B cell (primary cell): ENCODE measurements around the gene UBE2F. TPM values are rescaled to one million over a fixed set of nuclear protein-coding genes. Genes with fewer than 3 reads are reported as not detected.

Experiments
- ATAC-seq: fragments of 200-7000 bp; cut with Tn5 transposase; one replicate; pipeline ENCODE4 v1.10.0; 2021; ENCODE audit warnings: low read depth, mild to moderate bottlenecking, moderate number of reproducible peaks, moderate library complexity
- CTCF ChIA-PET: fragments of 350-600 bp; sonication (Branson Sonifier 250); formaldehyde crosslinking; loops from one replicate; lab custom pipeline; 2021; ENCODE audit warnings: antibody characterized with exemption, inconsistent platforms; lab: Charles Lee
- POLR2A ChIA-PET: fragments of 350-600 bp; sonication (Branson Sonifier 250); formaldehyde crosslinking; loops from one replicate; lab custom pipeline; 2021; ENCODE audit warnings: antibody characterized with exemption; lab: Charles Lee
- DNase-seq: peaks from one replicate; pipeline ENCODE4 v3.0.0; 2013
- H2AFZ ChIP-seq: 2 replicates; pipeline ENCODE4 v1.6.1; 2012; ENCODE audit warnings: mild to moderate bottlenecking, low read depth, low read length; ENCODE audit not compliant: insufficient read depth, poor library complexity, severe bottlenecking
- H3K27ac ChIP-seq, 2 donors: 1 replicate in 1 of 2; 2 replicates in 1 of 2; pipeline ENCODE4 v1.5.1; 2012 to 2013; ENCODE audit warnings: low read length in 2 of 2, mild to moderate bottlenecking in 2 of 2, moderate library complexity in 1 of 2
- H3K27me3 ChIP-seq, 4 experiments: fragments of 200-600 bp in 1 of 4; sonication (generic) in 1 of 4; replicated peaks in 1 of 4; 1 replicate in 2 of 4; 2 replicates in 2 of 4; pipeline versions ENCODE4 v1.6.1 to v1.7.0; 2013 to 2016; ENCODE audit warnings: low read length in 3 of 4, mild to moderate bottlenecking in 2 of 4, mixed read lengths in 1 of 4, moderate library complexity in 1 of 4; ENCODE audit not compliant: insufficient read depth in 4 of 4, control insufficient read depth in 3 of 4; ENCODE audit errors: control extremely low read depth in 1 of 4
- H3K36me3 ChIP-seq, 2 experiments: replicated peaks in 1 of 2; 1 replicate in 1 of 2; 2 replicates in 1 of 2; pipeline versions ENCODE4 v1.6.1 to v1.7.1; 2013; ENCODE audit warnings: low read length in 1 of 2; ENCODE audit not compliant: insufficient read depth in 2 of 2, control insufficient read depth in 1 of 2; ENCODE audit errors: control extremely low read depth in 1 of 2, extremely low read depth in 1 of 2
- H3K4me1 ChIP-seq, 2 donors: fragments of 200-600 bp in 1 of 2; sonication (generic) in 1 of 2; 1 replicate in 1 of 2; 2 replicates in 1 of 2; pipeline versions ENCODE4 v1.5.1 to v1.6.1; 2013 to 2017; ENCODE audit warnings: low read length in 2 of 2; ENCODE audit not compliant: control insufficient read depth in 2 of 2, insufficient read depth in 2 of 2
- H3K4me2 ChIP-seq: replicated peaks from 2 replicates; pipeline ENCODE3; 2012; ENCODE audit warnings: mild to moderate bottlenecking, low read depth, low read length; ENCODE audit not compliant: poor library complexity, severe bottlenecking
- H3K4me3 ChIP-seq, 5 experiments: fragments of 200-600 bp in 1 of 5; sonication (generic) in 1 of 5; 1 replicate in 3 of 5; 2 replicates in 2 of 5; pipeline versions ENCODE4 v1.5.1 to v1.7.0; 2011 to 2016; ENCODE audit warnings: low read length in 4 of 5, mild to moderate bottlenecking in 4 of 5, low read depth in 2 of 5, control low read depth in 1 of 5, moderate library complexity in 1 of 5; ENCODE audit not compliant: insufficient read depth in 1 of 5; ENCODE audit errors: control extremely low read depth in 1 of 5, extremely low read depth in 1 of 5
- H3K79me2 ChIP-seq: fragments of 200-600 bp; sonication (generic); one replicate; pipeline ENCODE4 v1.6.0; 2016; ENCODE audit warnings: low read length; ENCODE audit not compliant: control insufficient read depth, insufficient read depth
- H3K9ac ChIP-seq: fragments of 200-600 bp; sonication (generic); 2 replicates; pipeline ENCODE4 v1.6.1; 2017; ENCODE audit warnings: mild to moderate bottlenecking, low read length, moderate library complexity
- H3K9me3 ChIP-seq, 3 donors: one replicate each; pipeline versions ENCODE4 v1.6.1 to v1.7.1; 2013; ENCODE audit warnings: low read length in 2 of 3; ENCODE audit not compliant: control insufficient read depth in 2 of 3, insufficient read depth in 1 of 3; ENCODE audit errors: control extremely low read depth in 1 of 3
- H4K20me1 ChIP-seq: 2 replicates; pipeline ENCODE4 v1.6.0; 2012; ENCODE audit warnings: mild to moderate bottlenecking, low read length; ENCODE audit not compliant: insufficient read depth, control insufficient read depth, poor library complexity, severe bottlenecking
- H3K27ac Mint-ChIP-seq: one replicate; pipeline ENCODE4 v1.8.0; 2021; ENCODE audit warnings: mixed read lengths
- H3K27me3 Mint-ChIP-seq: one replicate; pipeline ENCODE4 v1.8.0; 2021; ENCODE audit warnings: mixed read lengths
- H3K4me1 Mint-ChIP-seq: one replicate; pipeline ENCODE4 v1.8.0; 2021; ENCODE audit warnings: mixed read lengths
- H3K4me3 Mint-ChIP-seq: one replicate; pipeline ENCODE4 v1.8.0; 2021; ENCODE audit warnings: mixed read lengths
- H3K9me3 Mint-ChIP-seq: one replicate; pipeline ENCODE4 v1.8.0; 2022; ENCODE audit warnings: mixed read lengths; ENCODE audit not compliant: insufficient read depth
- CTCF ChIP-seq: fragments of 200-600 bp; IDR thresholded peaks from one replicate; pipeline ENCODE4 v1.8.0; 2022; ENCODE audit warnings: antibody characterized with exemption, mild to moderate bottlenecking
- EZH2 ChIP-seq: IDR thresholded peaks from 2 replicates; pipeline ENCODE4 v1.6.1; 2012; ENCODE audit warnings: borderline replicate concordance, low read depth, mild to moderate bottlenecking, moderate library complexity, low read length; ENCODE audit not compliant: insufficient read depth, poor library complexity, severe bottlenecking
- whole genome bisulfite sequencing: methylation state at CpG from one replicate; pipeline ENCODE4 v1.1.5; 2013; ENCODE audit warnings: missing lambda C conversion rate; ENCODE audit not compliant: insufficient coverage; 5-methylcytosine and 5-hydroxymethylcytosine counted together
- intact Hi-C: fragments of 100-400 bp; cut with micrococcal nuclease; formaldehyde crosslinking; loops from one replicate; pipeline ENCODE4 v1.10.0; 2022
- polyA plus RNA-seq: library from polyadenylated mRNA; depleted of rRNA; stranded (reverse); fragments of >200 nt; gene quantifications from 2 replicates; pipeline ENCODE4 v1.2.3, GENCODE V29; 2012
- total RNA-seq, 2 donors: library from RNA; stranded (reverse); fragments of 120-200 nt in 1 of 2; gene quantifications; 1 replicate in 1 of 2; 2 replicates in 1 of 2; pipeline versions ENCODE4 v1.2.3 to v1.2.4, GENCODE V29; 2013 to 2022

UBE2F gene
- total and polyA plus RNA-seq, 2 donors (not counting 1 experiment from before 2014, with no cell fraction given) = 22.5 to 57.6 TPM

- DNase-seq (no peak), ATAC-seq (no peak)
- Histone ChIP-seq H3K4me3 (no peak overlapping the region), H4K20me1 (no peaks in the 10 kb centered on the region), H3K79me2 (no peaks in the 10 kb centered on the region), H2AFZ (no peak overlapping the region), H3K4me2 (no peak overlapping the region), H3K27me3 (peaks cover 0 to 19% (median 0%) of the 10 kb centered on the region in 4 experiments), H3K9ac (no peak overlapping the region), H3K27ac (no peak overlapping the region), H3K9me3 (peaks cover 0 to 16% (median 0%) of the 10 kb centered on the region in 3 donors), H3K36me3 (no peaks in the 10 kb centered on the region), H3K4me1 (peaks cover 0 to 9% of the 10 kb centered on the region in 2 donors)
- Mint-ChIP-seq H3K27ac (no peak overlapping the region), H3K4me3 (no peak overlapping the region), H3K27me3 (peaks cover 9% of the 10 kb centered on the region), H3K9me3 (no peaks in the 10 kb centered on the region), H3K4me1 (peaks cover 16% of the 10 kb centered on the region)
- intact Hi-C loops = no loop called here
- TF ChIP-seq CTCF (no peak), EZH2 (no peak)
- ChIA-PET CTCF (interaction anchor here (0.7 to 0.9 kb wide), 2 partner anchors 69 to 168 kb away, joined by 3 read pairs; no protein-coding TSS in a partner anchor), POLR2A (no interaction called here)
- WGBS = 100% methylated on average over 4 of the region's 5 CpGs
Observed at GRCh38 chr2:237927135-237927534, 39.7 kb upstream of the UBE2F start.

- no peaks in the 10 kb centered on the region for H3K36me3 ChIP-seq
- POLR2A ChIA-PET = no interaction called here
- Mint-ChIP-seq H3K4me1 (peaks cover 14% of the 10 kb centered on the region), H3K27me3 (peaks cover 9% of the 10 kb centered on the region), H3K9me3 (no peaks in the 10 kb centered on the region), H3K4me3 (no peak overlapping the region), H3K27ac (no peak overlapping the region)
- intact Hi-C loops = no loop called here
- H3K9ac ChIP-seq = no peak overlapping the region
- WGBS = 95% methylated on average over 3 of the region's 4 CpGs
- no peak overlapping the region for H3K4me2 ChIP-seq
- ATAC-seq (no peak), DNase-seq (no peak)
- H3K79me2 ChIP-seq = no peaks in the 10 kb centered on the region
- no peak for TF ChIP-seq CTCF
- TF ChIP-seq EZH2 = no peak
- H2AFZ ChIP-seq = no peak overlapping the region
- H3K4me3 ChIP-seq = no peak overlapping the region
- H3K27ac ChIP-seq = no peak overlapping the region
- peaks cover 0 to 9% of the 10 kb centered on the region in 2 donors for H3K4me1 ChIP-seq
- CTCF ChIA-PET = no interaction called here
- H4K20me1 ChIP-seq = no peaks in the 10 kb centered on the region
- peaks cover 0 to 16% (median 0%) of the 10 kb centered on the region in 3 donors for H3K9me3 ChIP-seq
- H3K27me3 ChIP-seq = peaks cover 0 to 11% (median 0%) of the 10 kb centered on the region in 4 experiments
Observed at GRCh38 chr2:237927986-237928385, 38.8 kb upstream of the UBE2F start.
